TTC549 (cell line): ENCODE measurements around the gene NHERF2.
"Not testable (repeated sequence)": the region's sequence is repeated elsewhere in the genome, so short reads cannot be mapped to it uniquely, and the experiment has no call there.

Source experiments
- FAIRE-seq: peaks from 2 replicates; lab custom pipeline; 2012; peaks lifted over from hg19 to GRCh38; lab: Jason Lieb, UNC

Gene NHERF2

DNA sequence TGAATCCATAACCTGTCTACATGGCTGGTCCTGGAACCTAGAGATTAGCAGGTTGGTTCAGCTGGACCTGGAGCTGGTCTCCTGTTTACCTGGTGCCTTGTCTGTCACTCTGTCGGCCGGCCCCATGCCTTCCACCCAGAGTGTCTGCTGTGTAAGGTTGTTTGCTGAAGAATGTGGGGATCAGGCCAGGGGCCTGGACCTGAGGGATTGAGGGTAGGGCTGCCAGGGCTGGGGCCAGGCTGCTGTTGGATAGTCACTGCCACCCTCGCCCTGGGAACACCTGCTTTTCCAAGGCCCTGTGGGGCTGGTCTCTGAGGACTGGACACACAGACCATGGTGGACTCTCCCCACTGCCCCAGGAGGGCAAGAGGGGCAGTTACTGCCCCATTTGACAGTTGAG, 1.4 kb downstream of the NHERF2 start:
- FAIRE-seq, result no peak

DNA sequence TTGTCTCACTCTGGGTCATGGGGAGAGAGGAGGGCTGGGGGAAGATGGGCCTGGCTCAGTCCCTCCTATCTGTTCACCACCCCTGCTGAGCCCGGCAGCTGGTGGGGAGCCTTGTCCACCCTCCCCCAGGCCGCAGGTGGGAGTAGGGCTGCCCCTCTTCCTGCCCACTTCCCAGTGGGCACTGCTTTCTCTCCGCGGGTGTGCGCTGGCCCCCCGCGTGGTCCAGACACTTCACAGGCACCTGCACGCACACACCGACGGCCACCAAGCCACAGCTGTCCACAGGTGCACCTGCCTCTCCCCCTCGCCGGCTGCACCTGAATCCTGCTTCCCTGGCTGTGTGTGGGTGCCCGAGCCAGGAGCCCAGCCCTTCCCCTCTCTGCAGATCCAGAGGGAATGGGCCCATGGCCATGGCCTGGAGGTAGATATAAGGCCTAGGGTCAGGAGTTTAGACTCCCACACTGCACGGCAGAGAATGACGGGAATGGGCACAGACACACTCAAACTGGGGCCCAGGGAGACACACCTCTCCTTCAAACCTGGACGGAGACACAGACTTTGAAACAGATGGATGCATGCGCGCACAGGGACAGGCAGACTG, 2.0 kb downstream of the NHERF2 start:
- no peak for FAIRE-seq

DNA sequence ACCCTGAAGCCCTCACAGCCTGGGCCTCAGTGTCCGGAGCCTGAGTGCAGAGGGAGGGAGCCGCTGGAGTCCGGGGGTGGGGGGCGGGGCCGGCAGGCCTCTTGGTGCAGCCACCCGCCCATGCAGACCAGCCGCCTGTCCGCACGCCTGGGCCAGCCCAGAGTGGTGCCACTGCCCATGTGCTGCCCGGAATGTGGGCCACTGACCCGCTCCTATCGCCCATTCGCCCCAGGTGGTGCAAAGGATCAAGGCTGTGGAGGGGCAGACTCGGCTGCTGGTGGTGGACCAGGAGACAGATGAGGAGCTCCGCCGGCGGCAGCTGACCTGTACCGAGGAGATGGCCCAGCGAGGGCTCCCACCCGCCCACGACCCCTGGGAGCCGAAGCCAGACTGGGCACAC, 2.6 kb downstream of the NHERF2 start:
- no peak for FAIRE-seq

DNA sequence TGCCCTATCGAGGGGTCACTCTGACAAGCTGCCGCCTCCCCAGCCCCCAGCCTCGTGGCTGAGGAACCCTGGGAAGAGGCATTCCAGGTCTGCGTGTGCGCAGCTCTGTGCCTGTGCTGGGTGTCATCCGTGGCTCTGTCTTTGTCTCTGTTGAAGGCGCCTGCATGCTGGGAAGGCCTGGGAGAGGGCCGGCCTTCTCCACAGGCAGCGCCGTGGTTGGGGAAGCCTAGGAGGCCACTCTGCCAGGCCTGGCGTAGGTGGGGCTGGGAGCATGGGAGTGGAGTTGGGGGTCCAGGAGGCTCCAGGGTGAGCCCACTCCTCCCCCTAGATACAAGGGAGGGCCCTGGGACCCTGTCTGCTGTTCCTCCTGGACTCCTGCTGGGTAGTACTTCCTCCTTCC, 3.3 kb downstream of the NHERF2 start:
- no peak for FAIRE-seq

DNA sequence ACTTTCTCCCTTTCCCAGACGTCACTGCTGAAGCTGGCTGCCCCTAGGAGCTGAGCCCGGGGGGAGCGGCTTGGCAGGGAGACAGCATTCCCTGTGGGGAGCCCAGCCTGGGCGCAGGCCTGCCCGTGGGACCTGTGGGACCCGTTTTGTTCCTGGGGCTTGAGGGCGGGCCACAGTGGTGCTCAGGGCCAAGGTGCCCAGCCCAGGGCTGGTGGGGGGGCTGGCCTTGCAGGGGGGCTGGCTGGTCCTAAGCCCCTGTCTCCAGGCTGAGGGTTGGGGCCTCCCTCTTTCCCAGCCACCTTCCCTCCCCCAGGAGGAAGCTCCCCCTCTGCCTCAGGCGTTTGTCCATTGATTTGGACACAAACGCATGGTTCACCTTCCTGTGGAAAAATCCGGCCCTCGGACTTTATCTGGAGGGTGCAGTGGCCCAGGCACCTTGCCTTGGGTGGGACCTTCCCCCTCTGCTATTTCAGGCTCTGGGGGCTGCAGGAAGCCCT, 4.4 kb downstream of the NHERF2 start:
- FAIRE-seq, result no peak

DNA sequence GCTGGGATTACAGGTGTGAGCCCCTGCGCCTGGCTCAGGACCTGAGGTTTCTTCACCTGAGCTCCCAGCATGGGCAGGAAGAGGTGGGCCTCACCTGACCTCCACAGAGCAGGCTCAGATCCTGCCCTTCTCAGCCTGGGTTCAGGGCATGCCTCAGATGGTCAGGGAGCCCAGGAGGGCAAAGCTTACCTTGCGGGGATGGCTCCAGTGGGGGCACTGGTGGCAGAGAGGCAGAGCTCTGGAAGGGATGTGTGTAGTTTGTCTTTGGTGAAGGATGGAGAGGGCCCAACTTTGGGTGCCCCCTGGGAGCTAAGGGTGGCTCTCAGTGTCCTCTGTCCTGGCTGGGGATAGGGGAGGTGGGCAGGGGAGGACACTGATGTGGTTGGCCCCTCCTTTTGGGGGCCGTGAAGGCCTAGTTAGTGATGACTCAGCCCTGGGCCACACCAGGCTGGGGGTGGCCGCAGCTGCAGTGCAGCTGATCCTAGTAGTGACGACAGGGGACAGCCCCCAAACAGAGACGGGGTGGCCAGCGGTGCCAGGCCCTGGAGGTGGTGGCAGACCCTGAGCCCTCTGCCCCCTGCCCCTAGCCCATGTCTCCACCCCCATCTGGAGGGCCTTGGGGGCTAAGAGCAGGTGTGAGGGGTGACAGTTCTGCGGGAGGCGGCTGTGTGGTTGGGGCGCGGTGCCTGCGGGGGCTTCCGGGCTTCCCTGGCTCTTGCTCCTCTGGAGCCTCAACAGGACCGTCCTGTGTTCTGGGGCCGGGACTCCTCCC, 5.8 kb downstream of the NHERF2 start:
- no peak for FAIRE-seq

DNA sequence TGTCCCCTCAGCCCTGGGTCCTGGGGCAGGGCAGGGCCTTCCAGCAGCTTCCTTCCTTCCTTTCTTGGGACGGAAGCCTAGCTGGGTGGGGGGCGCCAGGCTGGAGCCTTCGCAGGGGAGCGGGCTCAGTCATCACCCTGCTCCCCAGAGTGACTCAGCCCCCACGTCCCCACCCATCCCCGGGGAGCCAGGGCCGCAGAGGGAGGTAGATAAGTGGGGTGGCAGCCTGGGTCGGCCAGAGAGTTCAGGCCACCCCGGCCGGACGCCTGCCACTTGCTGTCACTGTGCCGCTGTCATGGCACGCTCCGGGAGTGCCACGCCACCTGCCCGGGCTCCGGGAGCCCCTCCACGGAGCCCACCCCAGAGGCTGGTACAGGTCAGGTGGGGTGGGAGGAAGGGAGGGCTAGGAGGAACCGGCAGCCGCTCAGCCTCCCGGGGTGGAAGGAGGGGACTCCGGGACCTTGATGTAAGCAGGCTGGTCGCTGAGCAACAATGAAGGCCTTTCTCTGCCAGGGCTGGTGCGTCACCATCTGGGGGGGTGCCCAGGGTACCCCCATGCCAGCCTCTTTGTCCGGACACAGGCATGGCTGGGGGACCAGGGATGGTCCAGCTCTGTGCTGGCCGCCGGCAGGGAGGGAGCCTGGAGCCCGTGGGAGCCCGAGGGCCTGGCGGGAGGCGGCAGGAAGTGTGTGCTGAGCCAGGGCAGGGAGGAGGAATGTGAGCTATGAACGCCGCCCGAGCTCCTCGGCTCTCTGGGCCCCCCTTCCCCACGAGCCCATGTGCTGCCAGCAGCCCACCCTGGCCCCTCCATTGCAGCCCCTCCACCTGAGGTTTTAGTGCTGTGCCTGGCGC, 6.6 kb downstream of the NHERF2 start:
- no peak for FAIRE-seq

DNA sequence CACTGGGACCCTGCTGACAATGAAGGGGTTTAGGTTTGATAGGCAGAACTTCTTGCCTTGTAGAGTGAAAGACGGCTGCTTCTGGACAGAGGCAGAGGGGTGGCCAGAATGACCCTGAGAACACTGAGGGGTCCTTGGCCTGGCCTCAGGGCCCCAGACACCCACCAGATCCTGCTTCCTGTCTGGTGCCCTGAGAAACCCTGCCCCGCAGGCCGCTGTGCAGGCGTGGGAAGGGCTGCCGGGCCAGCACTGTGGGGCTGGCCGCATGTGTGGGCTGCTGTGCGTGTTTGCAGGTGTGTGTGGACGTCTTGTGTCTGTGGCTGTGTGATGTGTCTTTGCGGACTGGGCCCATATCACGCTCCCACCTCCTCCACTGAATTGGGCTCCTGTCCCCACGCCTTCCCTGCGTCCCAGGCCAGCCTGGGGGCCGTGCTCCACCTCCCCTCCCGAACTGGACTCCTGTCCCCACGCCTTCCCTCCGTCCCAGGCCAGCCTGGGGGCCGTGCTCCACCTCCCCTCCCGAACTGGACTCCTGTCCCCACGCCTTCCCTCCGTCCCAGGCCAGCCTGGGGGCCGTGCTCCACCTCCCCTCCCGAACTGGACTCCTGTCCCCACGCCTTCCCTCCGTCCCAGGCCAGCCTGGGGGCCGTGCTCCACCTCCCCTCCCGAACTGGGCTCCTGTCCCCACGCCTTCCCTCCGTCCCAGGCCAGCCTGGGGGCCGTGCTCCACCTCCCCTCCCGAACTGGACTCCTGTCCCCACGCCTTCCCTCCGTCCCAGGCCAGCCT, 7.4 kb downstream of the NHERF2 start:
- not testable (repeated sequence) for FAIRE-seq

DNA sequence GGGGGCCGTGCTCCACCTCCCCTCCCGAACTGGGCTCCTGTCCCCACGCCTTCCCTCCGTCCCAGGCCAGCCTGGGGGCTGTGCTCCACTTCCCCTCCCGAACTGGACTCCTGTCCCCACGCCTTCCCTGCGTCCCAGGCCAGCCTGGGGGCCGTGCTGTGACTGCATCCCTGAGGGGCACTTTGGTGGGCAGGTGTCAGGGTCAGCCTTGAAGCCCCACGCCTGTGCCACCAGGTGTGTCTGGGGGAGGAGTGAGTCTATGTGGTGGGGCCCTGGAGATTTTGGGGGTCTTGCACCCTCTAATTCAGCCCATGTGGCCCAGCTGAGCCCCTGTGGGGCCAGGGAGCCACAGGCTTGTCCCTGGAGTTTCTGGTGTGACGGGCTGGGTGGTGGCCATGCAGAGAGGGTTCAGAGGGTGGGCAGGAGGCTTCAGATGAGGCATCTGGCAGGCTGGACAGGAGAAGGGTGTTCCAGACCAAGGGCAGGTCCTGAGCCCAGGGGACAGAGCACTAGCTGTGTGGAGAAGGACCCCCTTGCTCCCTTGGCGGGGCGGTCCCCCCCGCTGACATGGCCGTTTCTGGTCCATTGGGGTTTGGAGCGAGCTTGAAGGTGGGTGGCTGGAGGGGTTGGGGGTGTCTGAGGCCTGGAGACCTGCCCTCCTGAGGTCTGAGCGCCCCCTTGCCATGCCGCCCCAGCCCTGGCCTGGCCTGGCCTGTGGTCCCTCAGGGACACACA, 8.2 kb downstream of the NHERF2 start:
- no peak for FAIRE-seq

DNA sequence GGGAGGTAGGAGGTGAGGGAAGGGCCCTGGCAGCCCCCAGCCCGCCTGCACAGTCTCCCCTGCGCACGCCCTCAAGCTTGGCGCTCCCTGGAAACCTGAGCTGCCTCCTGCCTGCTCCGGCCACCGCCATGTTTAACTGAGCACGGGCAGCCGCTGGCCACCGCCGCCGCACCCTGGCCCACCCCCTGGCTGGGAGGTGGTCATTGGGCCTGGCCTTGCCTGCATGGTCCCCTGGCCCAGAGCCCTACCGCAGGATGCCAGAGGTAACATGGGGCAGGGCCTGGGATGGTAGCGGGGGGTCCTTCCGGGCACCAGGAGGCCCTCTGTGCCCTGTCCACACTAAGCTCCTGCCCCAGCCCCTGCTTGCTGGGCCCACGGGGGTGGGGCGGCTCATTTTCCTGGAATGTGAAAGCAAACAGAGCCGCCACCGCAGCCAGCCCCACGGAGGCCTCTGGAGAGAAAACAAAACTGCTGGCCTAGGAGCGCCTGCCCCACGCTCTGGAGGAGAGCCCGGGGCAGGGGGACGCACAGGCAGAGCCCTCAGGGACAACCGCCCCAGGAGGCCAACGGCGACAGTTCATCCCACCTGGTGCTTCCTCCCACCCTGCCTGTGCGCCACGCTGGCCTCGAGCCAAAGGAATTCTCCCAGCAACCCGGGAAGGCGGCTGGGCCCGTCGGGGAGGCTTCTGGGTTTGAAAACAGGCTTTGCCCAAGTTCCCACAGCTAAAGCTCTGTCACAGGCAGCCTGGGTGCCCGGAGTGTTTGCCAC, 8.9 kb downstream of the NHERF2 start:
- no peak for FAIRE-seq

DNA sequence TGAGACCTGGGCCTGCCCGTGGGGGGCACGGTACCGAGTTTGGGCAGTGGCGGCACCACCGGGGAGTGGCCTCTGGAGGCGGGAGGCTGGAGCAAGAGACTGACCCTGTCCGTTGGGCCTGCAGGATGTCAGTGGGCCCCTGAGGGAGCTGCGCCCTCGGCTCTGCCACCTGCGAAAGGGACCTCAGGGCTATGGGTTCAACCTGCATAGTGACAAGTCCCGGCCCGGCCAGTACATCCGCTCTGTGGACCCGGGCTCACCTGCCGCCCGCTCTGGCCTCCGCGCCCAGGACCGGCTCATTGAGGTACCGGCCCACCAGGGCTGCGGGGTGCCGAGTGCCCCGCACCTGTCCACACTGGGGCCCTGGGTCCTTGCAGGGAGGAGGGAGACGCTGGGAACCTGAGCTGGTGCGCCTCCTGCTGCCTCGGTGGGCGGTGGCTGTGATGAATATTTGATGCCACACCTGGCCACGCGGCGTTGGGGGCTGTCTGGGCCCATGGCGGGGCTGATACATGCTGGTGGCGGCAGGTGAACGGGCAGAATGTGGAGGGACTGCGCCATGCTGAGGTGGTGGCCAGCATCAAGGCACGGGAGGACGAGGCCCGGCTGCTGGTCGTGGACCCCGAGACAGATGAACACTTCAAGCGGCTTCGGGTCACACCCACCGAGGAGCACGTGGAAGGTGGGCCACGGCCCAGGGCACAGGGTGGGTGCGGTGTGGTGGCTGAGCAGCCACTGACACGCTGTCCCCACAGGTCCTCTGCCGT, 9.7 kb downstream of the NHERF2 start:
- FAIRE-seq, result no peak

DNA sequence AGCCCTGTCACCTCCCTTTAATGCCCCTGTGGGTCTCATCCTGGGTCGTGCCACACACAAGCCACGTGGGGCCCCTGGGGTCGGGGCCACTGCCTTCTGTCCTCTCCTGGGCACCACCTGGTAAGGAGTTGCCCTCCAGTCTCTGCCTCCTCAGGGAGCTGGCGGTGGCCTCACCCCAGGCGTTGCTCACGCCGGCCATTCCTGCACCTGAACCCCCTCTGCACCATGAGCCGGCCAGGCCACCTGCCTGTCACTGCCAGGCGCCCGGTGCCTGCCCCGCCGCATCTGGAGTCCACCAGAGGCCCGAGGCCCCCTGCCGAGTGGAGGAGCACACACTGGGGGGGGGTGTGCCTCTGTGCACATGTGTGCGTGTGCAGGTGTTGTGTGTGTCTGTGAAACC, 10.4 kb downstream of the NHERF2 start:
- no peak for FAIRE-seq

DNA sequence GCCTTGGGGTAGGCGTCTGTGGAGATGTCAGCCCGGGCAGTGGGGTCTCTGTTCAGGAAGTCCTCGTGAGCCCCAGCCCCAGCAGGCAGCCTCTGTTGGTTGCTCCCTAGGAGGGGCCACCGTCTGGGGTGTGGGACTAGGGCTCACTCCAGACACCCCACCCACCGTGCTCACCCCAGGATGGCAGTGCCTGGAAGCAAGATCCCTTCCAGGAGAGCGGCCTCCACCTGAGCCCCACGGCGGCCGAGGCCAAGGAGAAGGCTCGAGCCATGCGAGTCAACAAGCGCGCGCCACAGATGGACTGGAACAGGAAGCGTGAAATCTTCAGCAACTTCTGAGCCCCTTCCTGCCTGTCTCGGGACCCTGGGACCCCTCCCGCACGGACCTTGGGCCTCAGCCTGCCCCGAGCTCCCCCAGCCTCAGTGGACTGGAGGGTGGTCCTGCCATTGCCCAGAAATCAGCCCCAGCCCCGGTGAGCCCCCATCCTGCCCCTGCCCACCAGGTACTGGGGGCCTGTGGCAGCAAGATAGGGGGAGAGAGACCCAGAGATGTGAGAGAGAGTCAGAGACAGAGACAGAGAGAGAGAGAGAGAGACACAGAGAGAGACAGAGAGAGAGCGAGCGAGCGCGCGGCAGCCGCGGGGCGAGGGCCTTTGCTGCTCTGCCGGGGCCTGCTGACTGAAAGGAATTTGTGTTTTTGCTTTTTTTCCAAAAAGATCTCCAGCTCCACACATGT, 11.1 kb downstream of the NHERF2 start:
- FAIRE-seq, result no peak

DNA sequence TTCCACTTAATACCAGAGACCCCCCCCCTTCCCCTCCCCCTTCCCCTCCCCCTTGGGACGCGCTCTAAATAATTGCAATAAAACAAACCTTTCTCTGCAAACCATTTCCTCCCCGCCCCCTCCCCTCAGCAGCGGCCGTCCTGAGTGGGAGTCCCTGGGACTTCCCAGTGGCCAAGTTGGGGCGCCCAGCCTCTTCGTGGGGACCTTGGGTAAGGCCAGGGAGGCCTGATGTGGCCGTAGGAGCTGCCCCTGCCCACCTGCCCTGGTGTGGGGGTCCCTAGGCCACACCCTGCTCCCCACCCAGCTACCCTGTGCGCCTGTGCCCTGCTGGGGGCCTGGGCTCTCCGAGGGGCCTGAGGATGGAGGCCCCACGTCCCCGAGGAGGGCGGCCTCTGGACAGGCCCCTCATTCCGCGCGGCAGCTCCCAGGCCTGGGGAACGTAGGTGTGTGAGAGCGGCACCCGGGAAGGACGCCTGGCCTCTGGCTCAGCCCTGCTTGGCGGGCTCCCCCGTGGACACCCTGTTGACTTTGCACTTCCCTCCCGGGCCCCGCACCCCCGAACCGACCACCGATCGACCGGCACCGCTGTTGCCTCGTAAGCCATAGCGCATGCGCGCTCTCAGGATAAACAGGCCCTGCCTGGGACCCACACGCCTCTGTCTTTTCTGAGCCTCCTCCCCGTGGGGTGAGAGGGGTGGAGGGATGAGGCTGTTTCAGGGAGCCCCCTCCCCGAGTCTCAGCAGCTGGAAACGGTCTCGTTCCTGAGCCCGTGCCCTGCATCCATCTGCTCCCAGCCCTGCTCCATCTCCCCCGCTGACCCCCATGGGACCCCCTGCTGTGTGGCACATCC, 11.9 kb downstream of the NHERF2 start:
- no peak for FAIRE-seq

DNA sequence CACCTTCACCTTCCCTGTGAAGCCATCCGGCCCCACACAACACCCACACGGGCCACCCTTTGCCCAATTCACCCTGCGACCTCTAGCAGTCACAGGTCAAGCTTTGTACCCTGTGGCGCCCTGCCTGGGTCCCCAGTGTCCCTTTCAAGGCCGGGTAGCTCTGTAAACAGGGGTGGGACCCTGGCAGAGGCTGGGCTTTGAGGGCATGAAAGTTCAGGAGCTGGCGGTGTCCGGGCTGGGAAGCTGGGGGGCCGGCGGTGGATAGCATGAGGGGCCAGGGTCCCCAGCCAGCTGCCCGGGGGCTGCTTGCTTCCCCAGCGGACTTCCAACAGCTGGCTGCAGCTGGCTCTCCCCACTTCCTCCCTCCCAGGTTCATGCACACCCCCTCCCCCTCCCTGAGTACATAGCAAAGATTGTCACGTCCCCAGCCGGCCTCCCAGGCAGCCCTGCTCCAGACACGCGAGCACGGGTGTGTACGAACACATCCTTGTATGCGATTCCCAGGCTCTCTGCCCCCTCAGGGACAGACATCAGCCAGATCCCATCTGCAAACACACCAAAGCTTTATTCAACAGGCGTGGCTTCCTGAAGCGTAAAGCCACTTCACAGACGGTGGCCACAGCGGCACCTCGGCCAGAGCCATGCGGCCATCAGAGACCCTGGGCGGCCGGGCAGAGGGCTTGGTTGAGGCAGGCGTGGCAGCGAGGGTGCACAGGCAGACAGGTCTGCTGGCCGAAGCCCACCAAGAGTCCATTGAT, 12.8 kb downstream of the NHERF2 start:
- no peak for FAIRE-seq

DNA sequence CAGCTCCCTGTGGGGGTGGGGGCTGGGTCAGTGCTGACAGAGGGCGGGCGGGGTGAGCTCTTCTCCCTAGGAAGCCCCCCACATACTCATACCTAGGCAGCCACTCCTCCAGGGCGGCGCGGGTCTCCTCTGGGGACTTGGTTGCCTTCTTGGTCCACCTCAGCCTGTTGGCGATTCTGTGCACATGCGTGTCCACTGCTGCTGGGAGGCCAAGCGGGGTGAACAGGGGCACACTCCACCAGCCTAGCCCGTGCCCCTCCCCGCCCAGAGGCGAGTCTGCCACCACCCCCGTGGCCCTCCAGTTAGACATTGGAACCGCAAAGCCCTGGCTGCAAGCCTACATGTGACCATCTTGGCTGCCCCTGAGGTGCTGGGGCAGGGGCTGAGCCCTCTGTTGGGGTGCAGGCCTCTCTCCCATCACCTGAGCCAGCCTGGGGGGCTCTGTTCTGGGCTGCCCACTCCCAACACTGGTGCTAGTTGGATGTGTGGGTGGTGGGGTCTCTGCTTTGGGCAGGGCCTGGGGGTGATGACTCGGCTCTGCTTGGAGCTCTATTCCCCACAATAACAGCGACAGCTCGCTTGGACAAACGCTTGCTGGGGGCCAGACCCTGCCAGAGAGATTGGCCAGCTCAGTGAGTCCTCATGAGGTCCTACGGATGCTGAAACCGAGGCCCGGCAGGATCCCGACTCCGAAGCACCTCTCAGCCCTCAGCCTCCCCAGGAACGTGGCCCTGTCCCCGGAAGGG, 13.5 kb downstream of the NHERF2 start:
- no peak for FAIRE-seq
